ENCODE data around the gene RSBN1L.

- TF ChIP-seq POLR2A (IDR thresholded peaks at IDR 0.05; ENCODE audit: low read length) (no peak), GATA1 (IDR thresholded peaks at IDR 0.05; ENCODE audit: low read depth, low read length) (no peak)
These were observed 106.5 kb downstream of the RSBN1L start for GRCh38 chr7:77802557-77803405.
